ENCODE results near the gene GGCT. TPM values are rescaled to one million over a fixed set of nuclear protein-coding genes. Genes with fewer than 3 reads are reported as not detected.

GGCT gene
- total and polyA plus RNA-seq, 3 donors from 2014 or later: 14.7 to 21.8 (median 17.8) TPM

DNA sequence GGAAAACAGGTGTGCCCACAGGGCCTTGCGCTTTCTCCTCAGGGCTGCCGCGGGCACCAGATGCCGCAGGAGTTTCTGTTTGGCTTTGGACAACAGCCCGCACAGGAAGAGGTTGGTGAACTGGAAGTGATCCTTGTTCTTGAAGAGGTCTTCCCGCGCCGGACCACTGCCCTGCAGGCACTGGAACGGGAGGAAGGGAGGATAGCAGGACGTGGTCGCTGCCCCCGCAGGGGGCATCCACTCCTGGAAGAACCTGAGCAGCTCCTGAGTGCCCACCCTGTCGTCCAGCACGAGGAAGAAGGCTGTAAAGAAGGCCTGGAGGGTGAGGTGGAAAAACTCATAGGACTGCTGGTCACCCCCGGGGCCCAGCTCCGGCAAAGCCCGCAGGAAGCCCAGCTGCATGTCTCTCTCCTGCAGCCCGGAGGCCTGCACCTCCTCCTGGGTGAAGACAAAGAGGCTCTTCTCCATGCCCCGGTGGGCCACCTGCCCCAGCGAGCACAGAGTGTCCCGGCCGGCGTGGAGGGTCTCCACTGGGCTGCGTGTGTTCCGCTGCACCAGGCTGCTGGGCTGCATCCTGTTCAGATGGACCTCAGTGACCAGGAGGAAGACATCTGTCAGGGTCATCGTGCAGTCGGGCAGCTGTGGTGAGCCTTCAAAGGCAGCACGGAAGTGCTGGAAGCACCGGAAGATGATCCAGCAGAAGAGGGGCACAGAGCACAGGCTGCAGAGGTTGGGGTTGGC lies 52.9 kb downstream of the GGCT start:
- WGBS, 2 donors: 89 to 90% methylated on average over 15 to 29 of the region's 29 CpGs
- Histone ChIP-seq H3K27me3 (no peaks in the 10 kb centered on the region), H3K36me3 (ENCODE audit: low read depth, missing control alignments) (no peaks in the 10 kb centered on the region), H3K4me3 (no peak overlapping the region), H3K27ac (no peak overlapping the region), H3K9me3 (no peaks in the 10 kb centered on the region), H3K4me1 (no peaks in the 10 kb centered on the region)
- intact Hi-C loops (cut with DNase I; ENCODE audit: low total_unique reads): no loop called here
- no peak for DNase-seq
- TF ChIP-seq POLR2A (IDR thresholded peaks at IDR 0.05): no peak
- TF ChIP-seq, protein P1, sequence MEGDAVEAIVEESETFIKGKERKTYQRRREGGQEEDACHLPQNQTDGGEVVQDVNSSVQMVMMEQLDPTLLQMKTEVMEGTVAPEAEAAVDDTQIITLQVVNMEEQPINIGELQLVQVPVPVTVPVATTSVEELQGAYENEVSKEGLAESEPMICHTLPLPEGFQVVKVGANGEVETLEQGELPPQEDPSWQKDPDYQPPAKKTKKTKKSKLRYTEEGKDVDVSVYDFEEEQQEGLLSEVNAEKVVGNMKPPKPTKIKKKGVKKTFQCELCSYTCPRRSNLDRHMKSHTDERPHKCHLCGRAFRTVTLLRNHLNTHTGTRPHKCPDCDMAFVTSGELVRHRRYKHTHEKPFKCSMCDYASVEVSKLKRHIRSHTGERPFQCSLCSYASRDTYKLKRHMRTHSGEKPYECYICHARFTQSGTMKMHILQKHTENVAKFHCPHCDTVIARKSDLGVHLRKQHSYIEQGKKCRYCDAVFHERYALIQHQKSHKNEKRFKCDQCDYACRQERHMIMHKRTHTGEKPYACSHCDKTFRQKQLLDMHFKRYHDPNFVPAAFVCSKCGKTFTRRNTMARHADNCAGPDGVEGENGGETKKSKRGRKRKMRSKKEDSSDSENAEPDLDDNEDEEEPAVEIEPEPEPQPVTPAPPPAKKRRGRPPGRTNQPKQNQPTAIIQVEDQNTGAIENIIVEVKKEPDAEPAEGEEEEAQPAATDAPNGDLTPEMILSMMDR (IDR thresholded peaks at IDR 0.05): no peak

DNA sequence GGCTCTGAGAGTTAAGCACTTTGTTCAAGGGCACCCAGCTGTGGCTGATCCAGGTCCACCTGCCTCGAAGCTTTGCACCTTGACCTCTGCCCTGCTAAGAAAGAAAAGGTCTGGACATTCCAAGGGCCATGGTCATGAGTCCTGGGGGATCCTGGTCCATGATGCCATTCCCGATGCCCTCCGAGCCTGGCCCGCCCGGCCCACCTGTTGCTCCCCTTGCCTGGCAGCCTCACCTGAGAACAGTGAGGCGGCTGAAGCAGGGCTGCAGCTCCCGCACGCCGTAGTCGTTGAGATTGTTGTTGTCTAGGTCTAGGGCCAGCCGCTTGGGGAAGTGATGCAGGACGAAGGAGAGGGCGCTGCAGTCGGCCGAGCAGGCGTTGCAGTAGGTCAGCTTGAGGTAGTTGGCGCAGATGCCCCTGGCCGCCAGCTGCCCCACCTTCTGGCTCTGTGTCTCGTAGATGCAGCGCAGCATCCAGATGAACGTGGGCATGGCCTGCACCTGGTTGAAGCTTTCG lies 53.6 kb downstream of the GGCT start:
- H3K36me3 ChIP-seq (ENCODE audit: low read depth, missing control alignments): no peaks in the 10 kb centered on the region
- H3K27me3 ChIP-seq: no peaks in the 10 kb centered on the region
- no peak for DNase-seq
- WGBS, 2 donors: 72 to 93% methylated on average over 9 to 22 of the region's 22 CpGs
- no peaks in the 10 kb centered on the region for H3K9me3 ChIP-seq
- H3K4me3 ChIP-seq: no peak overlapping the region
- no peaks in the 10 kb centered on the region for H3K4me1 ChIP-seq
- intact Hi-C loops (cut with DNase I; ENCODE audit: low total_unique reads): no loop called here
- TF ChIP-seq, protein P1 (IDR thresholded peaks at IDR 0.05): no peak
- no peak for TF ChIP-seq POLR2A (IDR thresholded peaks at IDR 0.05)
- no peak overlapping the region for H3K27ac ChIP-seq

DNA sequence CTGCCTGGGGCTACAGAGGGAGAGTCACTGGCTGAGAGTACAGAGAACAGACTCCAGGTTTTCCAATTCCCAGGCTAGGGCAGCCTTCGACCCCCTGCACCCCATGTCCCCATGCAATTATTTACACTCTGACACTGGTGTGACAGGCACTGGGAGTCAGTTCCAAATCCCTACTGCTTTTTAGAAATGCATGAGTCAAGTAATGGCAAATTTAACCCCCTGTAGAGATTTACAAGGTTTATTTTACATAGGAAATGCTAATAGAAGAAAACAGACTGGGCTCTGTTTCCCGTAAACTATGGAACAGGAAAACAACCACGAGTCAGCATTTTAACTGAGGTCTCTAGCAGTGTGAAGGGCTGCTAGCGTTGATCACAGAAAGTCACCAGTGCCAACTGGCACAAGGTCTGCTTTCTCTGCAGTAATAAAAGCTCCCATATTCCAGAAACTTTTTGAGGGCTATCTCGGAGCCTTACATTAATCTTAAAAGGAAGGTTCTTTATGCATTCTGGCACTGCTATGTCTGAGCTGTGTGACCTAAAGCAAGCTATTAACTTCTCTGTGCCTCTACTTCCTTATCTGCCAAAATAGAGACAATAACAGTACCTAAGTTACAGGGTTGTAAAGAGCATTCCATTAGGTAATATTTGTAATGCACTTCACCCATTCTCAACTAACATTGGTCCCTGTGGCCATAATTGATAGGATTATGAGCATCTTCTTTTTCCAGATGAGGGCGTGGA lies 54.2 kb downstream of the GGCT start:
- H3K27ac ChIP-seq: no peak overlapping the region
- 75 to 76% methylated on average over 6 of the region's 6 CpGs for WGBS, 2 donors
- intact Hi-C loops (cut with DNase I; ENCODE audit: low total_unique reads): no loop called here
- H3K4me3 ChIP-seq: no peak overlapping the region
- H3K36me3 ChIP-seq (ENCODE audit: low read depth, missing control alignments): no peaks in the 10 kb centered on the region
- no peaks in the 10 kb centered on the region for H3K27me3 ChIP-seq
- no peaks in the 10 kb centered on the region for H3K9me3 ChIP-seq
- no peak for TF ChIP-seq POLR2A (IDR thresholded peaks at IDR 0.05)
- TF ChIP-seq, protein P1 (IDR thresholded peaks at IDR 0.05): no peak
- no peaks in the 10 kb centered on the region for H3K4me1 ChIP-seq
- no peak for DNase-seq

DNA sequence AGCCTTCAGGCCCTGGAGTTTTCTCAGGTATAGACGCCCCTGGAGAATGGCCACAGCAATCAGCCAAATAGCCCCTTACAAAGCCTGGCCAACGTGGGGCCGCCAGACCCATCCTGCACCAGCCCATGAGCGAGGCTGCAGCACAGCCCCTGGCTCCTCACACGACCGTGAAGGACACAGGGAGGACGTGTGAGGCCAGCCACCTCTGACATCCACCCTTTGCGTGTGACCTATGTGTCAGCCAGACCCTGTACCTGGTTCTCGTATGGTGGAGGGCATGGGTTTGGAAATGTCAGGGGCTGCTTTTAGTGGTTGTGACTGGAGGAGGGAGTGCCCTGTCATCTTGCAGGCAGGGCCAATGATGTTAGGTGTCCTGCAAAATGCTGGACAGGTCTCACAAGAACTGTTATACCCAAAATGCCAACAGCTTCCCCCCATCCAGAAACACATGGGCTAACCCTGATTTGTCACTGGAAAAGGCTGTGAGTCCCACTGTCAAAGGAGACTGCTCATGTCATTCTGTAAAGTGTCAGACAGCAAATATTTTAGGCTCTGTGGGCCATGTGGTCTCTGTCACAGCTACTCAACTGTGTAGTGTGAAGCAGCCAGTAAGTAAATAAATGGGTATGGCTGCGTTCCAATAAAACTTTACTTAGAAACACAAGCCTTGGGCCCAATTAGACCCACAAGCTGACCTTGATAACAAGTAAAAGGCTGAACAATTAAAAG lies 56.0 kb downstream of the GGCT start:
- Histone ChIP-seq H3K4me3 (no peak overlapping the region), H3K27me3 (no peaks in the 10 kb centered on the region), H3K9me3 (no peaks in the 10 kb centered on the region), H3K4me1 (no peaks in the 10 kb centered on the region), H3K27ac (no peak overlapping the region), H3K36me3 (ENCODE audit: low read depth, missing control alignments) (no peaks in the 10 kb centered on the region)
- 80 to 85% methylated on average over 3 to 10 of the region's 10 CpGs for WGBS, 2 donors
- TF ChIP-seq, protein P1 (IDR thresholded peaks at IDR 0.05): no peak
- no peak for TF ChIP-seq POLR2A (IDR thresholded peaks at IDR 0.05)
- no peak for DNase-seq
- intact Hi-C loops (cut with DNase I; ENCODE audit: low total_unique reads): no loop called here

All from testis (tissue), 3 donors.